ENCODE results near the gene GAP43. TPM values are rescaled to one million over a fixed set of nuclear protein-coding genes. Genes with fewer than 3 reads are reported as not detected.
A peak's percentile ranks its signal among the peaks of the same experiment; 100 is the strongest.

Gene GAP43
- total RNA-seq = under 1 TPM in 1 of 4 donors, not detected in 3; 0.36 TPM

- ATAC-seq (ENCODE audit: low FRiP score) (peak; percentile 91), DNase-seq (ENCODE audit: low spot score) (no peak)
- TF ChIP-seq, protein P1, sequence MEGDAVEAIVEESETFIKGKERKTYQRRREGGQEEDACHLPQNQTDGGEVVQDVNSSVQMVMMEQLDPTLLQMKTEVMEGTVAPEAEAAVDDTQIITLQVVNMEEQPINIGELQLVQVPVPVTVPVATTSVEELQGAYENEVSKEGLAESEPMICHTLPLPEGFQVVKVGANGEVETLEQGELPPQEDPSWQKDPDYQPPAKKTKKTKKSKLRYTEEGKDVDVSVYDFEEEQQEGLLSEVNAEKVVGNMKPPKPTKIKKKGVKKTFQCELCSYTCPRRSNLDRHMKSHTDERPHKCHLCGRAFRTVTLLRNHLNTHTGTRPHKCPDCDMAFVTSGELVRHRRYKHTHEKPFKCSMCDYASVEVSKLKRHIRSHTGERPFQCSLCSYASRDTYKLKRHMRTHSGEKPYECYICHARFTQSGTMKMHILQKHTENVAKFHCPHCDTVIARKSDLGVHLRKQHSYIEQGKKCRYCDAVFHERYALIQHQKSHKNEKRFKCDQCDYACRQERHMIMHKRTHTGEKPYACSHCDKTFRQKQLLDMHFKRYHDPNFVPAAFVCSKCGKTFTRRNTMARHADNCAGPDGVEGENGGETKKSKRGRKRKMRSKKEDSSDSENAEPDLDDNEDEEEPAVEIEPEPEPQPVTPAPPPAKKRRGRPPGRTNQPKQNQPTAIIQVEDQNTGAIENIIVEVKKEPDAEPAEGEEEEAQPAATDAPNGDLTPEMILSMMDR (IDR thresholded peaks at IDR 0.05) = no peak
Observed at GRCh38 chr3:115623044-115623868, at the start of gene GAP43. GAP43 (plus strand) TSS chr3:115623510; CDS start chr3:115623690, 180 bp downstream.

DNA sequence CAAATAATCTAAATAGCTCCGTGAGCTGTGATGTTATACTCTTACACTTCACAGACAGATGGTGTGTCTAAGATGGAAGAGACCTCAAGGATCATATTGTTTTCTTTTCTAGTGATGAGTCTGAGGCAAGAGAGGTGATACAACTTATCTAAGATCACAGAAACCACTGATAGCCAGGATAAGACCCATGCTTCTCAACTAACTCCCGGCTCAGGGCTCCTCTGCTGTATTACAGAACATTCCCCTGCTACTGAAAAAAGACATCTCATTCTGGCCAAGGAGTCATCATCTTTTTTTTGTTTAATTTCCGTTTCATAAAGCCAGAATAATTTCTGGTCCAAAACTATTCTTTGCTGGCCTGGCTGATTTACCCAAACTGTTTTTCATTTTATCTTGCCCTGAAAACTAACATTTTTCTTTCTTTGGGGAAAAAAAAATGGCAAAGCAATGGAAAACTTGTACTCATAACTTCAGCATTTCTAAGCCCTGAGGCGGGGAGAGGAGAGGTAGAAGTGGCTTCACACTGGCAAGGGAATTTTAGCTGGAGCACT, 46.9 kb upstream of the GAP43 start:
- DNase-seq (ENCODE audit: low spot score) = no peak
- ATAC-seq (ENCODE audit: low FRiP score) = no peak
- TF ChIP-seq, protein P1 (IDR thresholded peaks at IDR 0.05) = no peak

- TF ChIP-seq, protein P1 (IDR thresholded peaks at IDR 0.05) = no peak
- DNase-seq (ENCODE audit: low spot score) = no peak
- no peak for ATAC-seq (ENCODE audit: low FRiP score)
Observed at GRCh38 chr3:115577000-115577399, 46.3 kb upstream of the GAP43 start.

DNA sequence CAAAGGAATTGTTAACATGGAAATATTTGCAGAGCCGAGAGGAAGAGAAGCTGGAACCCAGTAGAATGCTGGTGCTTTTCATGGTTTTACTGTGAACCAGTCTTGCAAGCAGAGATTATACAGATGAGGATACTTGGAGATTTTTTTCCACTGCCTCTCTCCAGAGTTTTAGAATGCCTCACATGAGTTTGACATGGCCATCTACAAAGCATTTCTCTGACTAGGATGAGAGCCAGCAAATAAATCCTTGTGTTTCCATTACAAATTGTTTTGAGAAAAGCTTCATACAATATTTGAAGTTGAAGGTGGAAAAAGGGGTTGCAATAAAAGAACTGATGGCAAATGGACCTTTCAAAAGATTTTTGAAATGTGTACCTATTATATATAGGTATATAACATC, 45.0 kb upstream of the GAP43 start:
- TF ChIP-seq, protein P1 (IDR thresholded peaks at IDR 0.05) = no peak
- ATAC-seq (ENCODE audit: low FRiP score) = no peak
- DNase-seq (ENCODE audit: low spot score) = no peak

- DNase-seq (ENCODE audit: low spot score) (no peak), ATAC-seq (ENCODE audit: low FRiP score) (no peak)
- TF ChIP-seq, protein P1 (IDR thresholded peaks at IDR 0.05) = no peak
Observed at GRCh38 chr3:115580566-115580965, 42.7 kb upstream of the GAP43 start.

GRCh38 chr3:115581362-115582135, 41.8 kb upstream of the GAP43 start:
- TF ChIP-seq, protein P1 (IDR thresholded peaks at IDR 0.05) = no peak
- ATAC-seq (ENCODE audit: low FRiP score) = no peak
- no peak for DNase-seq (ENCODE audit: low spot score)
